Peyer's patch (tissue), 4 donors: ENCODE measurements around the gene ORM1. TPM values are rescaled to one million over a fixed set of nuclear protein-coding genes. Genes with fewer than 3 reads are reported as not detected.

Source experiments
- DNase-seq, 3 donors: peaks; one replicate each; pipeline ENCODE4 v3.0.0-alpha.2; 2017 to 2019
- H3K27ac ChIP-seq, 4 donors: fragments of 200-600 bp; sonication (generic); one replicate each; pipeline ENCODE4 v1.5.1; 2016 to 2019
- H3K27me3 ChIP-seq, 2 donors: fragments of 200-600 bp; sonication (generic); one replicate each; pipeline ENCODE4 v1.5.1; 2019
- H3K36me3 ChIP-seq, 3 donors: fragments of 200-600 bp; sonication (generic); one replicate each; pipeline ENCODE4 v1.5.1; 2016 to 2019
- H3K4me1 ChIP-seq, 4 donors: fragments of 200-600 bp; sonication (generic); one replicate each; pipeline ENCODE4 v1.5.1; 2016 to 2019
- H3K4me3 ChIP-seq, 4 donors: fragments of 200-600 bp; sonication (generic); 1 replicate in 3 of 4; 2 replicates in 1 of 4; pipeline ENCODE4 v1.5.1; 2016 to 2019; ENCODE audit warnings: mild to moderate bottlenecking in 1 of 4
- H3K9me3 ChIP-seq, 4 donors: fragments of 200-600 bp; sonication (generic); one replicate each; pipeline ENCODE4 v1.5.1; 2016 to 2019; ENCODE audit warnings: mild to moderate bottlenecking in 1 of 4
- POLR2A ChIP-seq, 2 donors: fragments of 450-650 bp; IDR thresholded peaks; one replicate each; pipeline ENCODE4 v1.5.1; 2017; ENCODE audit warnings: antibody characterized with exemption in 2 of 2, mild to moderate bottlenecking in 2 of 2, moderate library complexity in 2 of 2
- total RNA-seq, 4 donors: library from RNA; depleted of rRNA; stranded (reverse); fragments of >200 nt; gene quantifications; one replicate each; pipeline ENCODE4 v1.1.0, GENCODE V29; 2016
- TF ChIP-seq, protein P1 (sequence below), 6 experiments: fragments of 450-650 bp in 4 of 6; fragments of 200-600 bp in 2 of 6; sonication (generic) in 1 of 6; IDR thresholded peaks; one replicate each; pipeline ENCODE4 v1.5.1; 2017 to 2019; ENCODE audit warnings: antibody characterized with exemption in 6 of 6, mild to moderate bottlenecking in 3 of 6, moderate library complexity in 1 of 6

Gene ORM1
- total RNA-seq, 4 donors from 2014 or later, result not detected

DNA sequence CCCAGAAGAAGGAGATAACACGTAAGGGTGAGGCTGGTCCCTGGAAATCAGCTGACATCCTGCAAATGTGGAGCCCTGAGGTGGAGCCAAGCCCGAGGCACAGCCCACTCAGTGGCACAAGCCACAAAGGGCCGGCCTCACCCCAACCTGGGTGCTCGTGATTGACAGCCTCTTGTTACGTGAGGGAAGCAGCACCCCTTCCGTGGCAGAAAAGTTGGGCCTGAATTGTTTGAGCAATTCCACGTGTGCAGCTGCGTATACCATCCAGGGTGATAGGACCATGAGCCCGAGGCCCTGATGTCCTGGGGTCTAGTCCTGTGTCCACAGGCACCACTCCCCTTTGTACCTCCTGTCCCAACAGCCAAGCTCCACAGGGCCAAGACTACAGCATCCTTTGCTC lies 11.6 kb downstream of the ORM1 start:
- TF ChIP-seq, protein P1, sequence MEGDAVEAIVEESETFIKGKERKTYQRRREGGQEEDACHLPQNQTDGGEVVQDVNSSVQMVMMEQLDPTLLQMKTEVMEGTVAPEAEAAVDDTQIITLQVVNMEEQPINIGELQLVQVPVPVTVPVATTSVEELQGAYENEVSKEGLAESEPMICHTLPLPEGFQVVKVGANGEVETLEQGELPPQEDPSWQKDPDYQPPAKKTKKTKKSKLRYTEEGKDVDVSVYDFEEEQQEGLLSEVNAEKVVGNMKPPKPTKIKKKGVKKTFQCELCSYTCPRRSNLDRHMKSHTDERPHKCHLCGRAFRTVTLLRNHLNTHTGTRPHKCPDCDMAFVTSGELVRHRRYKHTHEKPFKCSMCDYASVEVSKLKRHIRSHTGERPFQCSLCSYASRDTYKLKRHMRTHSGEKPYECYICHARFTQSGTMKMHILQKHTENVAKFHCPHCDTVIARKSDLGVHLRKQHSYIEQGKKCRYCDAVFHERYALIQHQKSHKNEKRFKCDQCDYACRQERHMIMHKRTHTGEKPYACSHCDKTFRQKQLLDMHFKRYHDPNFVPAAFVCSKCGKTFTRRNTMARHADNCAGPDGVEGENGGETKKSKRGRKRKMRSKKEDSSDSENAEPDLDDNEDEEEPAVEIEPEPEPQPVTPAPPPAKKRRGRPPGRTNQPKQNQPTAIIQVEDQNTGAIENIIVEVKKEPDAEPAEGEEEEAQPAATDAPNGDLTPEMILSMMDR (IDR thresholded peaks at IDR 0.05), result no peak
- TF ChIP-seq POLR2A (IDR thresholded peaks at IDR 0.05), result no peak
- Histone ChIP-seq H3K27me3 (no peaks in the 10 kb centered on the region), H3K9me3 (no peaks in the 10 kb centered on the region), H3K4me1 (no peaks in the 10 kb centered on the region), H3K4me3 (no peak overlapping the region), H3K36me3 (peaks cover 0 to 44% (median 0%) of the 10 kb centered on the region in 3 donors), H3K27ac (no peak overlapping the region)
- no peak for DNase-seq

DNA sequence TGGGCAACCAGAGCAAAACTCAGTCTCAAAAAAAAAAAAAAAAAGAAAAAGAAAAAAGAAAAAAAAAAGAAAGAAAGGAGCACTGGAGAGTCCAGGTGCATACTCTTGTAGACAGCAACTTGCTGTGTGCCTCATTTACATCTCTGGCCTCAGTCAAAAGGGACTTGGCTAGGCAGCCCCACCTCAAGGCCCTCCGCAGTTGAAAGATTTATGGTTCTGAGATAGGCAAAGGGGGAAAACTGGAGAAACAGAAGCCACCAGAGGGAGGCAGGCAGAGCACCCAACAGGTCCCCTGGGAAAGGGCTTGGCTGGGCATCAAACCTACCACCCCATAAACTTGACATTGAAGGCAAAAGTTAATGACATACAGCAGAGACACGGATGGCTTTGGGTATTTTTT lies 12.8 kb downstream of the ORM1 start:
- H3K27me3 ChIP-seq, result no peaks in the 10 kb centered on the region
- no peak for DNase-seq
- TF ChIP-seq POLR2A (IDR thresholded peaks at IDR 0.05), result no peak
- TF ChIP-seq, protein P1 (IDR thresholded peaks at IDR 0.05), result no peak
- no peaks in the 10 kb centered on the region for H3K9me3 ChIP-seq
- no peaks in the 10 kb centered on the region for H3K4me1 ChIP-seq
- H3K4me3 ChIP-seq, result no peak overlapping the region
- peaks cover 0 to 57% (median 0%) of the 10 kb centered on the region in 3 donors for H3K36me3 ChIP-seq
- H3K27ac ChIP-seq, result no peak overlapping the region

DNA sequence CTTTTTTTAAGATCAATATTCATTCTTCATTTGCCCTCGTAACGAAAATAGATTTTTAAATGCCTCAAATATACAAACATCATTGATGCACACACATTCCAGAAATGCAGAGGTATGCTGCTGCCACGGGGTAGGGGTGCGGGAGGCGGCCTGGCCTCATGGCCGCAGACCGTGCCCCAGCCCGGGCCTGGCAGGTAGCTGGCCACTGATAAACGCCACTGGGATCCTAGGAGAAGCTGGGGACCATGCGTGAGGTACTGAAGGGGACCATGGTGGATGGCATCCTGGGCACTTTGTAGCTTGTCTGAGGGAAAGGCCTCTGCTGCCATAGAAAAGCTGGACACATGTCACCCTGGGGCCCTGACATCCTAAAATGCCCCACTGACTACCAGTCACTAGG lies 13.3 kb downstream of the ORM1 start:
- Histone ChIP-seq H3K27me3 (no peaks in the 10 kb centered on the region), H3K4me1 (no peaks in the 10 kb centered on the region), H3K36me3 (peaks cover 0 to 61% (median 0%) of the 10 kb centered on the region in 3 donors), H3K4me3 (no peak overlapping the region), H3K27ac (no peak overlapping the region), H3K9me3 (no peaks in the 10 kb centered on the region)
- no peak for TF ChIP-seq POLR2A (IDR thresholded peaks at IDR 0.05)
- TF ChIP-seq, protein P1 (IDR thresholded peaks at IDR 0.05), result no peak
- no peak for DNase-seq

DNA sequence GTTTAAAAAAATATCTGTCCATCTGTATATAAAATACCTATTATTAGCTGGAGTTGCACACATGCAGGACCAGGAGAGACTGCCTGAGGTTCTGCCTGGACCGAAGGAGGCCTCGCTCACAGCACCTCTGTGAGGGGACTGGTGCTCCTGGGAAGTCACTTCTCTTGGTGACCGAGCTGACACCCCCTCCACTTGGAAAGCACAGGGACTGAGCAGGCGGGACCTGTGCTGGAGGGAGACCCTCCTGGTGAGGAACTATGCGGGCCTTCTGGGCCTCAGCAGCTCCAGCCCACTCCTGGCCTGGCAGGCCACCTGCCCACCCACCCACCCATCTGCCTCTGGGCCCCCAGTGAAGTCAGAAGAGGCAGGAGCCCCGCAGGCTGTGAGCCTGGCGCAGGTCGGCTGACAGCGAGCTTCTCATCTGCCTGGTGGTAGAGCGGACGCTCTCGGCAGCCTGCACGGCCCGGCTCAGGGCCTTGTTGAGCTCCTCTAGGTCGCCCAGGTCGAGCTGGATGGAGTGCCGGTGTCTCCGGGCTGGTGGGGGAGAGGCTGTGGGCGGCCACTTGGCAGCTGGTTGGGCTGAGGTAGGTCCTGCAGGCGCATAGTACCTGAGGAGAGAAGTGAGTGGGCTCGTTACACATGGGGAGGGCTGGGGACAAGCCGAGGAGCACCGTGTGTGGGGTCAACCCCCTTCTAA lies 13.9 kb downstream of the ORM1 start:
- DNase-seq, result no peak
- H3K27ac ChIP-seq, result no peak overlapping the region
- no peaks in the 10 kb centered on the region for H3K4me1 ChIP-seq
- TF ChIP-seq, protein P1 (IDR thresholded peaks at IDR 0.05), result no peak
- TF ChIP-seq POLR2A (IDR thresholded peaks at IDR 0.05), result no peak
- no peaks in the 10 kb centered on the region for H3K9me3 ChIP-seq
- no peak overlapping the region for H3K4me3 ChIP-seq
- no peaks in the 10 kb centered on the region for H3K27me3 ChIP-seq
- H3K36me3 ChIP-seq, result peaks cover 0 to 68% (median 0%) of the 10 kb centered on the region in 3 donors

DNA sequence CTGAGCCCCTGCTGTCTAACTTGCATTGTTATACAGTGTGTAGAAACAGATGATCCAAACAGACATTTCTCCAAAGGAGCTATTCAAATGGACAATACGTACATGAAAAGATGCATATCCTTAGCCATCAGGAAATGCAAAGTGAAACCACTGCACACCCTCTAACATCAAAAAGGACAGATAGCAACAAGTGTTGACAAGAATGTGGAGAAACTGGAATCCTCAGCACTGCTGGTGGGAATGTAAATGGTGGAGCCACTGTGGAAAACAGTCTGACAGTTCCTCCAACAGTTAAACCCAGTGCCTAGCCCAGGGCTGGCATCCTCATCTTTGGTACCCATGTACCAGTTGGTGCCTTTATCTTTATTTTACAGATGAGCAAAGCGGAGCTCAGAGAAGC lies 15.3 kb downstream of the ORM1 start:
- Histone ChIP-seq H3K4me1 (no peaks in the 10 kb centered on the region), H3K27ac (no peak overlapping the region), H3K36me3 (peaks cover 0 to 81% (median 0%) of the 10 kb centered on the region in 3 donors), H3K9me3 (no peaks in the 10 kb centered on the region), H3K27me3 (no peaks in the 10 kb centered on the region), H3K4me3 (no peak overlapping the region)
- TF ChIP-seq POLR2A (IDR thresholded peaks at IDR 0.05), result no peak
- TF ChIP-seq, protein P1 (IDR thresholded peaks at IDR 0.05), result no peak
- no peak for DNase-seq
